ENCODE measurements around the gene LYZ. TPM values are rescaled to one million over a fixed set of nuclear protein-coding genes. Genes with fewer than 3 reads are reported as not detected.

The LYZ gene
- total and polyA plus RNA-seq, 9 of the 15 experiments (the other 6 are each of a cell fraction or from before 2014, with no cell fraction given) = 27.2 to 96.3 (median 42.1) TPM

DNA sequence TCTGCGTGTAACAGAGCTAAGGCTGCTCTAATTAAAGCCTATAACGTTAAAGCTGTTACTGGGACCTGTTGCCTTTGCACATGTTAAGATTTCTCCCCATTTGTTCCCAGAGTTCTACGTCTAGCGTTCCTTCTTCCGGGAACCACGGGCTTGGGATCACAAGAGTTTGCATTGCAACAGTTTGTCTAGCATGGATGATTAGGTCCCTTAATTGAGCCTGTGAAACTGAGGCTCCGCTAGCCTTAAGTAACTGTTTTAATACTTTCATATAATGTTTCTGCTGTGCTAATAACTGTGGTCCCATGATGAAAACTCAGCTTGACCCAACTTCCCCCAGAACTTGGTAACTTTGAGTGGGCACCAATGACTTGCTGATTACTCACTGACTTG, 16.7 kb upstream of the LYZ start:
- no peak for FAIRE-seq
- H3K27ac ChIP-seq (ENCODE audit: extremely low read depth, low read depth, low read length) = peak overlapping the region; percentile 52; the same call in 1 of the 3 replicates
- H4K20me1 ChIP-seq (replicated peaks; ENCODE audit: control insufficient read depth, insufficient read depth, low read length) = no peaks in the 10 kb centered on the region
- ChIA-PET POLR2A (interaction anchor here (1.0 to 1.8 kb wide), 3 partner anchors 11 to 17 kb away, joined by 5 to 12 read pairs (median 5); partner anchors contain the start of gene LYZ), CTCF (ENCODE audit: low intra/inter-chr PET ratio) (no interaction called here)
- BruUV-seq (replicated peaks) = no TSS peak
- intact Hi-C loops (cut with micrococcal nuclease) (no loop called here), in situ Hi-C loops (cut with MboI) (no loop called here)
- no peaks in the 10 kb centered on the region for H3K9me1 ChIP-seq (ENCODE audit: control insufficient read depth, insufficient read depth, low read length)
- peak; percentile 12; the same call in 2 of the 3 replicates for ATAC-seq
- H2AFZ ChIP-seq (ENCODE audit: low read depth, low read length) = peak overlapping the region; percentile 89
- WGBS (ENCODE audit: insufficient coverage, low coverage, missing lambda C conversion rate) = 29% methylated on average over 7 of the region's 7 CpGs
- H3K9me3 ChIP-seq (replicated peaks; ENCODE audit: control insufficient read depth, insufficient read depth, low read depth, low read length) = no peaks in the 10 kb centered on the region
- peak overlapping the region; percentile 77 for H3K4me2 ChIP-seq (ENCODE audit: insufficient read depth, low read length)
- peaks cover 0 to 14% of the 10 kb centered on the region in 2 experiments for H3K4me1 ChIP-seq (replicated peaks in 1 of 2; ENCODE audit: control insufficient read depth in 2 of 2, insufficient read depth in 2 of 2, low read length in 2 of 2)
- H3K9ac ChIP-seq (ENCODE audit: insufficient read depth in 1 of 2, low read depth in 2 of 2, low read length in 2 of 2) = peak overlapping the region in 1 of 2 experiments; percentile 62; a peak in 3 of 4 replicates
- no peaks in the 10 kb centered on the region for H3K79me2 ChIP-seq (ENCODE audit: control insufficient read depth, insufficient read depth, low read length)
- TF ChIP-seq POLR2AphosphoS2 (IDR thresholded peaks at IDR 0.05; ENCODE audit: low read length) (no peak), ZEB2 (IDR thresholded peaks at IDR 0.05) (peak; percentile 6; the same call in 1 of the 2 replicates), HDAC1 (IDR thresholded peaks at IDR 0.05) (0 out of 4 replicates have a peak, but pooled peaks of 1 of the 2 experiments have one; percentile 4), GATA2 (CRISPR knock-in tag; IDR thresholded peaks at IDR 0.05) (peak; percentile 0; the same call in 1 of the 2 replicates), SP2 (IDR thresholded peaks at IDR 0.05; ENCODE audit: extremely low read depth, low read depth, low read length, poor library complexity, severe bottlenecking) (no peak), RAD21 (CRISPR knock-in tag; conservative IDR thresholded peaks at IDR 0.05 in 1 of 2, IDR thresholded peaks at IDR 0.05 in 1 of 2) (no peak), PCBP2 (IDR thresholded peaks at IDR 0.05; ENCODE audit: low read depth, low read length, poor library complexity, severe bottlenecking) (no peak), CEBPG (CRISPR knock-in tag; IDR thresholded peaks at IDR 0.05) (peak; percentile 26; the same call in 1 of the 2 replicates), CEBPG (tag; conservative IDR thresholded peaks at IDR 0.05 in 1 of 2, IDR thresholded peaks at IDR 0.05 in 1 of 2) (no peak), POLR2G (IDR thresholded peaks at IDR 0.05; ENCODE audit: low read depth, low read length) (no peak)
- TF ChIP-seq, protein P1, sequence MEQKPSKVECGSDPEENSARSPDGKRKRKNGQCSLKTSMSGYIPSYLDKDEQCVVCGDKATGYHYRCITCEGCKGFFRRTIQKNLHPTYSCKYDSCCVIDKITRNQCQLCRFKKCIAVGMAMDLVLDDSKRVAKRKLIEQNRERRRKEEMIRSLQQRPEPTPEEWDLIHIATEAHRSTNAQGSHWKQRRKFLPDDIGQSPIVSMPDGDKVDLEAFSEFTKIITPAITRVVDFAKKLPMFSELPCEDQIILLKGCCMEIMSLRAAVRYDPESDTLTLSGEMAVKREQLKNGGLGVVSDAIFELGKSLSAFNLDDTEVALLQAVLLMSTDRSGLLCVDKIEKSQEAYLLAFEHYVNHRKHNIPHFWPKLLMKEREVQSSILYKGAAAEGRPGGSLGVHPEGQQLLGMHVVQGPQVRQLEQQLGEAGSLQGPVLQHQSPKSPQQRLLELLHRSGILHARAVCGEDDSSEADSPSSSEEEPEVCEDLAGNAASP (IDR thresholded peaks at IDR 0.05) = no peak
- TF ChIP-seq, protein P2, sequence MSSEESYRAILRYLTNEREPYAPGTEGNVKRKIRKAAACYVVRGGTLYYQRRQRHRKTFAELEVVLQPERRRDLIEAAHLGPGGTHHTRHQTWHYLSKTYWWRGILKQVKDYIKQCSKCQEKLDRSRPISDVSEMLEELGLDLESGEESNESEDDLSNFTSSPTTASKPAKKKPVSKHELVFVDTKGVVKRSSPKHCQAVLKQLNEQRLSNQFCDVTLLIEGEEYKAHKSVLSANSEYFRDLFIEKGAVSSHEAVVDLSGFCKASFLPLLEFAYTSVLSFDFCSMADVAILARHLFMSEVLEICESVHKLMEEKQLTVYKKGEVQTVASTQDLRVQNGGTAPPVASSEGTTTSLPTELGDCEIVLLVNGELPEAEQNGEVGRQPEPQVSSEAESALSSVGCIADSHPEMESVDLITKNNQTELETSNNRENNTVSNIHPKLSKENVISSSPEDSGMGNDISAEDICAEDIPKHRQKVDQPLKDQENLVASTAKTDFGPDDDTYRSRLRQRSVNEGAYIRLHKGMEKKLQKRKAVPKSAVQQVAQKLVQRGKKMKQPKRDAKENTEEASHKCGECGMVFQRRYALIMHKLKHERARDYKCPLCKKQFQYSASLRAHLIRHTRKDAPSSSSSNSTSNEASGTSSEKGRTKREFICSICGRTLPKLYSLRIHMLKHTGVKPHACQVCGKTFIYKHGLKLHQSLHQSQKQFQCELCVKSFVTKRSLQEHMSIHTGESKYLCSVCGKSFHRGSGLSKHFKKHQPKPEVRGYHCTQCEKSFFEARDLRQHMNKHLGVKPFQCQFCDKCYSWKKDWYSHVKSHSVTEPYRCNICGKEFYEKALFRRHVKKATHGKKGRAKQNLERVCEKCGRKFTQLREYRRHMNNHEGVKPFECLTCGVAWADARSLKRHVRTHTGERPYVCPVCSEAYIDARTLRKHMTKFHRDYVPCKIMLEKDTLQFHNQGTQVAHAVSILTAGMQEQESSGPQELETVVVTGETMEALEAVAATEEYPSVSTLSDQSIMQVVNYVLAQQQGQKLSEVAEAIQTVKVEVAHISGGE (CRISPR knock-in tag; IDR thresholded peaks at IDR 0.05) = 0 out of 6 replicates have a peak, but pooled peaks of 1 of the 3 experiments have one; percentile 10
- no peak for DNase-seq (ENCODE audit: extremely low read depth in 1 of 4, low spot score in 3 of 4)
- no peaks in the 10 kb centered on the region for H3K36me3 ChIP-seq (ENCODE audit: control insufficient read depth, insufficient read depth, low read length)
- no peaks in the 10 kb centered on the region for H3K27me3 ChIP-seq (ENCODE audit: control insufficient read depth in 2 of 2, insufficient read depth in 2 of 2, low read length in 2 of 2)
- H3K4me3 ChIP-seq = peak overlapping the region; percentile 30; the same call in 1 of the 2 replicates
